ENCODE data around the gene TMEM161A.

DNA sequence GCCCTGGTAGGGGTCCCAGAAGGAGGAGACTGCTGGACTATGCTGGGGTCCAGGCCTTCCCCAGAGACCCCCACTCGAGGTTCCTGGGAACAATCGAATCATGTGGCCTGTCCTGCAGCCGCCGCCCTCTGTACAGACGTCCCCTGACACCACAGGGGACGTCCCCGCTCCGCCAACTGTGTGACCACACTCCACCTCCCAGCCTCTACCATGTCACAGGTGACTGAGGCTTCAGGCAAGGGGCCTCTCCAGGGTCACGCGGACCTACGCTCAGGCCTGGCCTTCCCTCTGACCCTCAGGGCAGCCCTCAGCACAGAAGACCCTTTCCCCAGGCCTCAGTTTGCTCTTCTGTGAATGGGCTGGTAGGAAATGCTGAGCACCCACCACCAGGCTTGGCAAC lies 13.1 kb upstream of the TMEM161A start:
- TF ChIP-seq TBL1XR1 (IDR thresholded peaks at IDR 0.05; ENCODE audit: low read length in 2 of 2) (no peak), FOXO4 (CRISPR knock-in tag; IDR thresholded peaks at IDR 0.05) (no peak), PATZ1 (CRISPR knock-in tag; IDR thresholded peaks at IDR 0.05; ENCODE audit: borderline replicate concordance) (no peak), POLR2A (conservative IDR thresholded peaks at IDR 0.05) (no peak), FOXM1 (IDR thresholded peaks at IDR 0.05; ENCODE audit: low read depth) (no peak), FOXM1 (CRISPR knock-in tag; IDR thresholded peaks at IDR 0.05; ENCODE audit: low read depth) (no peak), ARID4B (CRISPR knock-in tag; IDR thresholded peaks at IDR 0.05) (no peak), NFE2L1 (tag; IDR thresholded peaks at IDR 0.05; ENCODE audit: borderline replicate concordance, low read depth) (no peak), NFIC (IDR thresholded peaks at IDR 0.05) (no peak), TFAP4 (CRISPR knock-in tag; IDR thresholded peaks at IDR 0.05; ENCODE audit: borderline replicate concordance) (no peak), NR3C1 (CRISPR knock-in tag; IDR thresholded peaks at IDR 0.05) (no peak), SRSF9 (IDR thresholded peaks at IDR 0.05; ENCODE audit: borderline replicate concordance, low read depth, low read length) (no peak), GATAD2A (IDR thresholded peaks at IDR 0.05) (no peak)
- TF ChIP-seq, protein P1, sequence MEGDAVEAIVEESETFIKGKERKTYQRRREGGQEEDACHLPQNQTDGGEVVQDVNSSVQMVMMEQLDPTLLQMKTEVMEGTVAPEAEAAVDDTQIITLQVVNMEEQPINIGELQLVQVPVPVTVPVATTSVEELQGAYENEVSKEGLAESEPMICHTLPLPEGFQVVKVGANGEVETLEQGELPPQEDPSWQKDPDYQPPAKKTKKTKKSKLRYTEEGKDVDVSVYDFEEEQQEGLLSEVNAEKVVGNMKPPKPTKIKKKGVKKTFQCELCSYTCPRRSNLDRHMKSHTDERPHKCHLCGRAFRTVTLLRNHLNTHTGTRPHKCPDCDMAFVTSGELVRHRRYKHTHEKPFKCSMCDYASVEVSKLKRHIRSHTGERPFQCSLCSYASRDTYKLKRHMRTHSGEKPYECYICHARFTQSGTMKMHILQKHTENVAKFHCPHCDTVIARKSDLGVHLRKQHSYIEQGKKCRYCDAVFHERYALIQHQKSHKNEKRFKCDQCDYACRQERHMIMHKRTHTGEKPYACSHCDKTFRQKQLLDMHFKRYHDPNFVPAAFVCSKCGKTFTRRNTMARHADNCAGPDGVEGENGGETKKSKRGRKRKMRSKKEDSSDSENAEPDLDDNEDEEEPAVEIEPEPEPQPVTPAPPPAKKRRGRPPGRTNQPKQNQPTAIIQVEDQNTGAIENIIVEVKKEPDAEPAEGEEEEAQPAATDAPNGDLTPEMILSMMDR (IDR thresholded peaks at IDR 0.05 in 2 of 3, conservative IDR thresholded peaks at IDR 0.05 in 1 of 3; ENCODE audit: insufficient read depth in 2 of 3, low read depth in 1 of 3, low read length in 3 of 3) = no peak
- TF ChIP-seq, protein P2, sequence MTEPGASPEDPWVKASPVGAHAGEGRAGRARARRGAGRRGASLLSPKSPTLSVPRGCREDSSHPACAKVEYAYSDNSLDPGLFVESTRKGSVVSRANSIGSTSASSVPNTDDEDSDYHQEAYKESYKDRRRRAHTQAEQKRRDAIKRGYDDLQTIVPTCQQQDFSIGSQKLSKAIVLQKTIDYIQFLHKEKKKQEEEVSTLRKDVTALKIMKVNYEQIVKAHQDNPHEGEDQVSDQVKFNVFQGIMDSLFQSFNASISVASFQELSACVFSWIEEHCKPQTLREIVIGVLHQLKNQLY (CRISPR knock-in tag; conservative IDR thresholded peaks at IDR 0.05) = no peak
